Measurements from ENCODE around the gene FAM171A2. TPM values are rescaled to one million over a fixed set of nuclear protein-coding genes. Genes with fewer than 3 reads are reported as not detected.

Gene FAM171A2
- total RNA-seq, 2 donors from 2014 or later: 0.63 TPM; not detected in 1

- Histone ChIP-seq H3K9me3 (no peaks in the 10 kb centered on the region), H3K36me3 (no peaks in the 10 kb centered on the region), H3K4me3 (peak overlapping the region; percentile 65), H3K27me3 (replicated peaks; ENCODE audit: insufficient read depth) (no peaks in the 10 kb centered on the region), H3K27ac (no peak overlapping the region), H3K4me1 (ENCODE audit: control insufficient read depth in 1 of 2, low read depth in 2 of 2) (peaks cover 7 to 16% of the 10 kb centered on the region in 2 donors)
- no peak for DNase-seq (ENCODE audit: low spot score)
- TF ChIP-seq CTCF (IDR thresholded peaks at IDR 0.05): no peak
- ATAC-seq (ENCODE audit: insufficient number of reproducible peaks, low FRiP score, low read depth): no peak
Observed at GRCh38 chr17:44308865-44309264, 54.8 kb downstream of the FAM171A2 start.

- peak; percentile 30 for DNase-seq (ENCODE audit: low spot score)
- no peaks in the 10 kb centered on the region for H3K36me3 ChIP-seq
- H3K27me3 ChIP-seq (replicated peaks; ENCODE audit: insufficient read depth): no peaks in the 10 kb centered on the region
- peaks cover 7 to 16% of the 10 kb centered on the region in 2 donors for H3K4me1 ChIP-seq (ENCODE audit: control insufficient read depth in 1 of 2, low read depth in 2 of 2)
- peak within 1 kb of the TSS; percentile 65 for H3K4me3 ChIP-seq
- TF ChIP-seq CTCF (IDR thresholded peaks at IDR 0.05): no peak
- H3K27ac ChIP-seq: no peak within 1 kb of the TSS
- peak; percentile 36 for ATAC-seq (ENCODE audit: insufficient number of reproducible peaks, low FRiP score, low read depth)
- H3K9me3 ChIP-seq: no peaks in the 10 kb centered on the region
Observed at GRCh38 chr17:44308320-44308818, 55.3 kb downstream of the FAM171A2 start, which contains the start of gene RUNDC3A. TSS of gene RUNDC3A (plus strand) at chr17:44308601. CDS start at chr17:44308833, 232 bp downstream.

- TF ChIP-seq CTCF (IDR thresholded peaks at IDR 0.05): no peak
- no peaks in the 10 kb centered on the region for H3K36me3 ChIP-seq
- H3K27ac ChIP-seq: no peak overlapping the region
- H3K27me3 ChIP-seq (replicated peaks; ENCODE audit: insufficient read depth): no peaks in the 10 kb centered on the region
- no peak for ATAC-seq (ENCODE audit: insufficient number of reproducible peaks, low FRiP score, low read depth)
- peak overlapping the region; percentile 65 for H3K4me3 ChIP-seq
- peaks cover 7 to 16% of the 10 kb centered on the region in 2 donors for H3K4me1 ChIP-seq (ENCODE audit: control insufficient read depth in 1 of 2, low read depth in 2 of 2)
- DNase-seq (ENCODE audit: low spot score): no peak
- H3K9me3 ChIP-seq: no peaks in the 10 kb centered on the region
Observed at GRCh38 chr17:44307387-44308186, 56.1 kb downstream of the FAM171A2 start.

- H3K4me1 ChIP-seq (ENCODE audit: control insufficient read depth in 1 of 2, low read depth in 2 of 2): peaks cover 7 to 16% of the 10 kb centered on the region in 2 donors
- no peaks in the 10 kb centered on the region for H3K27me3 ChIP-seq (replicated peaks; ENCODE audit: insufficient read depth)
- no peak overlapping the region for H3K27ac ChIP-seq
- DNase-seq (ENCODE audit: low spot score) (no peak), ATAC-seq (ENCODE audit: insufficient number of reproducible peaks, low FRiP score, low read depth) (no peak)
- no peaks in the 10 kb centered on the region for H3K36me3 ChIP-seq
- H3K9me3 ChIP-seq: no peaks in the 10 kb centered on the region
- TF ChIP-seq CTCF (IDR thresholded peaks at IDR 0.05): no peak
- H3K4me3 ChIP-seq: no peak overlapping the region
Observed at GRCh38 chr17:44304651-44305050, 59.0 kb downstream of the FAM171A2 start.

Other genes starting within 250 kb of the FAM171A2 start
- gene HDAC5, start 240.2 kb downstream of the FAM171A2 start, total RNA-seq: 100 to 1,000 TPM in 1 of 2 donors, 10 to 100 TPM in 1; 76.9 to 115 TPM
- 1 to 10 TPM in 1 of 2 donors, under 1 TPM in 1; 0.85 to 2.6 TPM for gene HROB, start 221.9 kb downstream of the FAM171A2 start, total RNA-seq
- gene ASB16, start 193.1 kb downstream of the FAM171A2 start, total RNA-seq: 1 to 10 TPM; 2.3 to 3.9 TPM
- gene TMUB2, start 176.9 kb downstream of the FAM171A2 start, total RNA-seq: 10 to 100 TPM; 20.4 to 42.8 TPM
- 10 to 100 TPM; 46.5 to 55.8 TPM for gene ATXN7L3, start 164.0 kb downstream of the FAM171A2 start, total RNA-seq
- 10 to 100 TPM; 48.2 to 55.4 TPM for gene UBTF, start 144.2 kb downstream of the FAM171A2 start, total RNA-seq
- gene SLC4A1, start 95.7 kb downstream of the FAM171A2 start, total RNA-seq: under 1 TPM in 1 of 2 donors, not detected in 1; 0.56 TPM
- gene RUNDC3A, start 55.3 kb downstream of the FAM171A2 start, total RNA-seq: under 1 TPM in 1 of 2 donors, not detected in 1; 0.81 TPM
- 10 to 100 TPM; 63.2 to 74.6 TPM for gene SLC25A39, start 39.0 kb downstream of the FAM171A2 start, total RNA-seq
- gene GRN, start 18.6 kb downstream of the FAM171A2 start, total RNA-seq: 100 to 1,000 TPM; 203 to 292 TPM
- 1 to 10 TPM in 1 of 2 donors, under 1 TPM in 1; 0.28 to 3.4 TPM for gene ITGA2B, start 25.8 kb upstream of the FAM171A2 start, total RNA-seq
- 10 to 100 TPM; 39.3 to 56.1 TPM for gene GPATCH8, start 139.6 kb upstream of the FAM171A2 start, total RNA-seq
- 10 to 100 TPM; 12.6 to 24.2 TPM for gene FZD2, start 193.6 kb upstream of the FAM171A2 start, total RNA-seq

Data from thoracic aorta (tissue), 2 donors.